ENCODE data around the gene UBE4B. TPM values are rescaled to one million over a fixed set of nuclear protein-coding genes. Genes with fewer than 3 reads are reported as not detected.
A peak's percentile ranks its signal among the peaks of the same experiment; 100 is the strongest.

The UBE4B gene
- total and polyA plus RNA-seq, 2 of the 13 experiments (the other 11 are each of a cell fraction or from before 2014, with no cell fraction given), result 15.2 to 24.8 TPM

DNA sequence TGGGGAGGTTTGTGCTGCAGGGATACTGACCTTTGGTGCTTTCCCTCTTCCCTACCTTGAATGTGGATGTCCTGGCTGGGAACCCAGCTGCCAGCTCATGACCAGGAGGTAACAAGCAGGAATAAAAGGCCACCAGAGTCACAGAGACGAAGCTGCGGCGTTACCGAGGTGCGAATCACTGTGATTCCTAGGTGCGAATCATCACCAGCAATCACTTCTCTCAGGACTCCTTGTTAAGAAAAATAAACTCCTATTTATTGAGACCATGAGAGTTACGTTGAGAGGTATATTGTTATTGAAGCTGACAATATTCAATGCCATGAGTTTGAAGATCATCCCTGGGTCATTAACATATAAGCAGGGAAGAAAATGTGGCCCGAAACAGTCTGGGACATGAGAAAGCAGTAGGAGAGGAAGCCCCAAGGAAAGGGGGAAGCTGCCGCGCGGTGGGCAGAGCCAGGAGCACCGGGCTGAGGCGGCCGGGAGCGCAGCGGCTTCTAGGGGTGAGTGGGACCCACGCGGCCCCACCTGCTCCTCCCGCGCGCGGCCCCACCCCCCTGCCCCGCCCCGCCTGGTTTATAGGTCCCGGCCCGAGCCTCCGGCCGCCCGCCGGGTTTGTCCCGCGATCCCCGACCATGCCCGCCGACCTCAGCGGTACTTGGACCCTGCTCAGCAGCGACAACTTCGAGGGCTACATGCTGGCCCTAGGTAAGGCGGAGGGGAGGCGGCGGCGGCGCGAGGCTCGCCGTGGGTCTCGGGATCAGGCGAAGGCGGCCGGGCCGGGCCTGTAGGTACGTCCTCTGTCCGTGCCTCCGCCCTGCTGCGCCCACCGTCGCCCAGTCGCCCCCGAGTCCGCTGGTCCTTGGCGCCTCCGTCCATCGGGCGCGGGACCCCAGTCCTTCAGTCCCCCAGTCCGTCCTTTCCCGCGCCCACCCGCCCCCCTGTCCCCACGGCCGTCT is 35.9 kb upstream of the UBE4B start, which contains the start of gene RBP7 (continued):
- TF ChIP-seq, protein P1, sequence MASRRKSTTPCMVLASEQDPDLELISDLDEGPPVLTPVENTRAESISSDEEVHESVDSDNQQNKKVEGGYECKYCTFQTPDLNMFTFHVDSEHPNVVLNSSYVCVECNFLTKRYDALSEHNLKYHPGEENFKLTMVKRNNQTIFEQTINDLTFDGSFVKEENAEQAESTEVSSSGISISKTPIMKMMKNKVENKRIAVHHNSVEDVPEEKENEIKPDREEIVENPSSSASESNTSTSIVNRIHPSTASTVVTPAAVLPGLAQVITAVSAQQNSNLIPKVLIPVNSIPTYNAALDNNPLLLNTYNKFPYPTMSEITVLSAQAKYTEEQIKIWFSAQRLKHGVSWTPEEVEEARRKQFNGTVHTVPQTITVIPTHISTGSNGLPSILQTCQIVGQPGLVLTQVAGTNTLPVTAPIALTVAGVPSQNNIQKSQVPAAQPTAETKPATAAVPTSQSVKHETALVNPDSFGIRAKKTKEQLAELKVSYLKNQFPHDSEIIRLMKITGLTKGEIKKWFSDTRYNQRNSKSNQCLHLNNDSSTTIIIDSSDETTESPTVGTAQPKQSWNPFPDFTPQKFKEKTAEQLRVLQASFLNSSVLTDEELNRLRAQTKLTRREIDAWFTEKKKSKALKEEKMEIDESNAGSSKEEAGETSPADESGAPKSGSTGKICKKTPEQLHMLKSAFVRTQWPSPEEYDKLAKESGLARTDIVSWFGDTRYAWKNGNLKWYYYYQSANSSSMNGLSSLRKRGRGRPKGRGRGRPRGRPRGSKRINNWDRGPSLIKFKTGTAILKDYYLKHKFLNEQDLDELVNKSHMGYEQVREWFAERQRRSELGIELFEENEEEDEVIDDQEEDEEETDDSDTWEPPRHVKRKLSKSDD (CRISPR knock-in tag; IDR thresholded peaks at IDR 0.05; ENCODE audit: low read depth), result no peak
- TF ChIP-seq ZNF691 (CRISPR knock-in tag; IDR thresholded peaks at IDR 0.05; ENCODE audit: borderline replicate concordance, low read depth), result no peak; the same call in 1 of the 2 replicates
- TF ChIP-seq ZBTB7A (CRISPR knock-in tag; IDR thresholded peaks at IDR 0.05), result no peak
- TF ChIP-seq PPARG (CRISPR knock-in tag; conservative IDR thresholded peaks at IDR 0.05), result no peak
- TF ChIP-seq KAT2B (IDR thresholded peaks at IDR 0.05; ENCODE audit: borderline replicate concordance, low read depth, low read length), result no peak
- TF ChIP-seq ZNF619 (CRISPR knock-in tag; IDR thresholded peaks at IDR 0.05), result no peak
- TF ChIP-seq SMAD1 (CRISPR knock-in tag; IDR thresholded peaks at IDR 0.05; ENCODE audit: borderline replicate concordance, low read depth), result no peak
- TF ChIP-seq EED (CRISPR knock-in tag; IDR thresholded peaks at IDR 0.05), result no peak
- no peak for TF ChIP-seq FOXM1 (CRISPR knock-in tag; IDR thresholded peaks at IDR 0.05)
- no peak for TF ChIP-seq REXO4 (CRISPR knock-in tag; IDR thresholded peaks at IDR 0.05; ENCODE audit: borderline replicate concordance)
- 0 out of 2 replicates have a peak, but pooled peaks have one; percentile 21 for TF ChIP-seq NR2C2 (CRISPR knock-in tag; IDR thresholded peaks at IDR 0.05; ENCODE audit: borderline replicate concordance)
- TF ChIP-seq MAZ (IDR thresholded peaks at IDR 0.05; ENCODE audit: borderline replicate concordance, low read depth, low read length), result no peak
- TF ChIP-seq MAZ (CRISPR knock-in tag; IDR thresholded peaks at IDR 0.05; ENCODE audit: low read depth), result no peak
- TF ChIP-seq TMF1 (CRISPR knock-in tag; IDR thresholded peaks at IDR 0.05; ENCODE audit: low read depth), result no peak
- peak; percentile 38; the same call in 1 of the 2 replicates for TF ChIP-seq MAX (IDR thresholded peaks at IDR 0.05)
- peak; percentile 96 for TF ChIP-seq ZNF777 (CRISPR knock-in tag; IDR thresholded peaks at IDR 0.05)
- no peak for TF ChIP-seq KDM5B (CRISPR knock-in tag; IDR thresholded peaks at IDR 0.05; ENCODE audit: borderline replicate concordance)
- peak; percentile 82; the same call in 1 of the 2 replicates for TF ChIP-seq EZH2 (conservative IDR thresholded peaks at IDR 0.05; ENCODE audit: low read depth, low read length)
- no peak for TF ChIP-seq POGZ (CRISPR knock-in tag; IDR thresholded peaks at IDR 0.05)

Measured in HepG2 (cell line).